Mesendoderm (in vitro differentiated cells): ENCODE measurements around the gene SMYD3.

Experiments
- DNase-seq: peaks from one replicate; pipeline ENCODE4 v3.0.0; 2013
- H2AK5ac ChIP-seq: 2 replicates; pipeline ENCODE4 v1.6.1; 2013; ENCODE audit warnings: low read length, inconsistent platforms
- H2BK120ac ChIP-seq: 2 replicates; pipeline ENCODE4 v1.6.1; 2013; ENCODE audit warnings: low read depth, mild to moderate bottlenecking, low read length, moderate library complexity, mixed read lengths
- H2BK15ac ChIP-seq: replicated peaks from 2 replicates; pipeline ENCODE4 v1.6.1; 2013; ENCODE audit warnings: low read depth, mild to moderate bottlenecking, moderate library complexity
- H2BK5ac ChIP-seq: 2 replicates; pipeline ENCODE4 v1.6.1; 2013; ENCODE audit warnings: low read length, inconsistent platforms
- H3K18ac ChIP-seq: 2 replicates; pipeline ENCODE4 v1.6.1; 2013; ENCODE audit warnings: mild to moderate bottlenecking, low read length, mixed read lengths
- H3K23ac ChIP-seq: one replicate; pipeline ENCODE4 v1.6.1; 2013; ENCODE audit warnings: low read length
- H3K27ac ChIP-seq: 2 replicates; pipeline ENCODE4 v1.5.1; 2013; ENCODE audit warnings: low read depth, mild to moderate bottlenecking, inconsistent platforms, low read length, moderate library complexity
- H3K27me3 ChIP-seq: 2 replicates; pipeline ENCODE4 v1.6.1; 2013; ENCODE audit warnings: low read length, control low read depth, mild to moderate bottlenecking, inconsistent platforms; ENCODE audit not compliant: insufficient read depth, poor library complexity
- H3K36me3 ChIP-seq: 2 replicates; pipeline ENCODE4 v1.6.1; 2013; ENCODE audit warnings: low read length, inconsistent platforms; ENCODE audit not compliant: control insufficient read depth, insufficient read depth
- H3K4ac ChIP-seq: one replicate; pipeline ENCODE4 v1.6.1; 2013; ENCODE audit warnings: low read depth, mild to moderate bottlenecking, low read length, moderate library complexity
- H3K4me1 ChIP-seq: 2 replicates; pipeline ENCODE4 v1.6.1; 2013; ENCODE audit warnings: low read depth, low read length, inconsistent platforms; ENCODE audit not compliant: control insufficient read depth
- H3K4me2 ChIP-seq: 2 replicates; pipeline ENCODE4 v1.6.1; 2013; ENCODE audit warnings: low read length
- H3K4me3 ChIP-seq: 2 replicates; pipeline ENCODE4 v1.5.1; 2013; ENCODE audit warnings: mild to moderate bottlenecking, low read length
- H3K56ac ChIP-seq: one replicate; pipeline ENCODE4 v1.6.1; 2013; ENCODE audit warnings: low read length
- H3K79me1 ChIP-seq: 2 replicates; pipeline ENCODE4 v1.6.1; 2013; ENCODE audit warnings: low read length, inconsistent platforms
- H3K79me2 ChIP-seq: 2 replicates; pipeline ENCODE4 v1.6.1; 2013; ENCODE audit warnings: mild to moderate bottlenecking, low read length; ENCODE audit not compliant: control insufficient read depth, insufficient read depth
- H3K9ac ChIP-seq: 2 replicates; pipeline ENCODE4 v1.6.1; 2013; ENCODE audit warnings: low read length, inconsistent platforms
- H4K5ac ChIP-seq: one replicate; pipeline ENCODE4 v1.6.1; 2013; ENCODE audit warnings: low read length
- H4K8ac ChIP-seq: one replicate; pipeline ENCODE4 v1.6.1; 2013; ENCODE audit warnings: low read depth, mild to moderate bottlenecking, control low read depth, low read length, moderate library complexity
- WGBS: extraction: QIAGEN DNeasy Blood & Tissue Kit; methylation state at CpG from one replicate; pipeline ENCODE4 v1.1.7; 2013; ENCODE audit warnings: low lambda C conversion rate, missing lambda C conversion rate; ENCODE audit not compliant: insufficient coverage; ENCODE audit errors: extremely low coverage; 5-methylcytosine and 5-hydroxymethylcytosine counted together

SMYD3 gene

GRCh38 chr1:245880754-245881403 is 626.2 kb downstream of the SMYD3 start:
- no peak overlapping the region for H3K56ac ChIP-seq
- H3K79me2 ChIP-seq: no peaks in the 10 kb centered on the region
- H3K4ac ChIP-seq: no peak overlapping the region
- no peak overlapping the region for H3K4me3 ChIP-seq
- no peak overlapping the region for H2AK5ac ChIP-seq
- H4K8ac ChIP-seq: no peak overlapping the region
- no peak overlapping the region for H3K9ac ChIP-seq
- no peak overlapping the region for H3K27ac ChIP-seq
- no peak overlapping the region for H2BK120ac ChIP-seq
- no peaks in the 10 kb centered on the region for H3K27me3 ChIP-seq
- no peak overlapping the region for H3K4me2 ChIP-seq
- H3K79me1 ChIP-seq: no peaks in the 10 kb centered on the region
- no peak overlapping the region for H4K5ac ChIP-seq
- DNase-seq: no peak
- H3K23ac ChIP-seq: no peak overlapping the region
- H2BK5ac ChIP-seq: no peak overlapping the region
- no peak overlapping the region for H2BK15ac ChIP-seq
- H3K4me1 ChIP-seq: no peaks in the 10 kb centered on the region
- no peaks in the 10 kb centered on the region for H3K36me3 ChIP-seq
- no CpG with 5 or more reads among the region's 3 CpGs for WGBS
- no peak overlapping the region for H3K18ac ChIP-seq

- no peak overlapping the region for H2BK15ac ChIP-seq
- no peaks in the 10 kb centered on the region for H3K36me3 ChIP-seq
- H3K27me3 ChIP-seq: no peaks in the 10 kb centered on the region
- no peaks in the 10 kb centered on the region for H3K79me1 ChIP-seq
- DNase-seq: peak; percentile 16
- no CpG with 5 or more reads among the region's 10 CpGs for WGBS
- no peak overlapping the region for H3K4me2 ChIP-seq
- no peak overlapping the region for H3K56ac ChIP-seq
- no peak overlapping the region for H2BK5ac ChIP-seq
- no peak overlapping the region for H3K4me3 ChIP-seq
- no peaks in the 10 kb centered on the region for H3K79me2 ChIP-seq
- H3K27ac ChIP-seq: no peak overlapping the region
- H2BK120ac ChIP-seq: no peak overlapping the region
- no peak overlapping the region for H4K5ac ChIP-seq
- H3K18ac ChIP-seq: no peak overlapping the region
- no peak overlapping the region for H2AK5ac ChIP-seq
- H3K4me1 ChIP-seq: no peaks in the 10 kb centered on the region
- H3K4ac ChIP-seq: no peak overlapping the region
- no peak overlapping the region for H3K9ac ChIP-seq
- no peak overlapping the region for H4K8ac ChIP-seq
- H3K23ac ChIP-seq: no peak overlapping the region
Observed at GRCh38 chr1:245879091-245879490, 628.0 kb downstream of the SMYD3 start.

GRCh38 chr1:245878585-245878984 is 628.5 kb downstream of the SMYD3 start:
- Histone ChIP-seq H3K4me3 (no peak overlapping the region), H3K36me3 (no peaks in the 10 kb centered on the region), H2BK15ac (no peak overlapping the region), H3K4ac (no peak overlapping the region), H2BK120ac (no peak overlapping the region), H3K79me1 (no peaks in the 10 kb centered on the region), H3K56ac (no peak overlapping the region), H3K23ac (no peak overlapping the region), H4K5ac (no peak overlapping the region), H2AK5ac (no peak overlapping the region), H3K79me2 (no peaks in the 10 kb centered on the region), H4K8ac (no peak overlapping the region), H3K18ac (no peak overlapping the region), H3K9ac (no peak overlapping the region), H3K4me1 (no peaks in the 10 kb centered on the region), H3K27me3 (no peaks in the 10 kb centered on the region), H3K4me2 (no peak overlapping the region), H3K27ac (no peak overlapping the region), H2BK5ac (no peak overlapping the region)
- no CpG with 5 or more reads among the region's 3 CpGs for WGBS
- DNase-seq: peak; percentile 9

DNA sequence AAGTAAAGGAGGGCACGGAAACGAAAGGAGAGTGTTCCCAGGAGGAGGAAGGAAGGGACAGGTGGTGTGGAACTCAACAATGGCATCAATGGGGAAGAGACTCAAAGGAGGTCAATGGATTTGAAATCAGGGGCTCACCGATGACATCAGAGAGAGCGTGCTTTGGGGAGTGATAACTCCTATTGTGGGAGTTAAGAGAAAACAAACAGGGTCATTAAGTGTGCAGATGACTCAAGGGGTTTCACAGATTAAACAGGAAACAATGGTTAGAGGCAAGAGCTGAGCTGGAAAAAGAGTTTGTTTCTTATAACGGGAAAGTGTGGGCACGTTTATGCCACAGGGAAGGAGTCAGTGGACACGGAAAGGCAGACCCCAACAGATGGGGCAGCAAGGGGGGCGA is 629.1 kb downstream of the SMYD3 start:
- H2AK5ac ChIP-seq: no peak overlapping the region
- H3K18ac ChIP-seq: no peak overlapping the region
- no peak overlapping the region for H3K4me3 ChIP-seq
- DNase-seq: no peak
- H3K27ac ChIP-seq: no peak overlapping the region
- no peak overlapping the region for H3K56ac ChIP-seq
- no peak overlapping the region for H2BK5ac ChIP-seq
- no peak overlapping the region for H3K9ac ChIP-seq
- H3K4me2 ChIP-seq: no peak overlapping the region
- no peaks in the 10 kb centered on the region for H3K79me1 ChIP-seq
- H2BK15ac ChIP-seq: no peak overlapping the region
- H3K23ac ChIP-seq: no peak overlapping the region
- H3K79me2 ChIP-seq: no peaks in the 10 kb centered on the region
- H3K4ac ChIP-seq: no peak overlapping the region
- no peaks in the 10 kb centered on the region for H3K36me3 ChIP-seq
- H3K4me1 ChIP-seq: no peaks in the 10 kb centered on the region
- WGBS: no CpG with 5 or more reads among the region's 8 CpGs
- H4K8ac ChIP-seq: no peak overlapping the region
- H4K5ac ChIP-seq: no peak overlapping the region
- no peak overlapping the region for H2BK120ac ChIP-seq
- no peaks in the 10 kb centered on the region for H3K27me3 ChIP-seq

GRCh38 chr1:245876586-245876985 is 630.5 kb downstream of the SMYD3 start:
- H2BK120ac ChIP-seq: no peak overlapping the region
- no peak overlapping the region for H3K4me2 ChIP-seq
- no peak overlapping the region for H3K9ac ChIP-seq
- no peak overlapping the region for H2BK5ac ChIP-seq
- no peak overlapping the region for H3K56ac ChIP-seq
- no peak for DNase-seq
- H4K5ac ChIP-seq: no peak overlapping the region
- no peak overlapping the region for H2AK5ac ChIP-seq
- H3K18ac ChIP-seq: no peak overlapping the region
- H3K27ac ChIP-seq: no peak overlapping the region
- no peaks in the 10 kb centered on the region for H3K27me3 ChIP-seq
- H2BK15ac ChIP-seq: no peak overlapping the region
- no CpG with 5 or more reads among the region's 5 CpGs for WGBS
- H3K36me3 ChIP-seq: no peaks in the 10 kb centered on the region
- H3K4me1 ChIP-seq: no peaks in the 10 kb centered on the region
- no peaks in the 10 kb centered on the region for H3K79me2 ChIP-seq
- no peak overlapping the region for H3K4me3 ChIP-seq
- H3K79me1 ChIP-seq: no peaks in the 10 kb centered on the region
- no peak overlapping the region for H3K23ac ChIP-seq
- H3K4ac ChIP-seq: no peak overlapping the region
- H4K8ac ChIP-seq: no peak overlapping the region
